Measurements from ENCODE around the gene ZYX.

DNA sequence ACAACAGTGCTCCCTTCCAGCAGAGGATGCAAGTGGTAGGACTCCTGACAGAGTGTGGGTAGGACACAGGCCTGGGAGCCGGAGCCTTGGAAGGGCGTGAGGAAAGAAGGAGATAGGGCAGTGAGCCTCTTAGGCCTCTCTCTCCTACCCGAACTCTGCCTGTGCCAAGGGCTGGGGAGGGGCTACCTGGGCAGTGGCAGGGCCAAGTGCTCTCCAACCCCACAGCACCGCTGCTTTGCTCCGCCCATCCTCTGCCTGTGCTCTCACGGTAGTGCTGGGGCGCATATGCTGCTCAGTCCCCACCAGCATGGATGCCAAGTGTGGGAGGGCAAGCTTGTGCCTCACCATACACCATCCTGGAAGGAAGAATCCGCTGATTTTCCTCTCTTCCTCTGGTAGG is 26.2 kb upstream of the ZYX start:
- TF ChIP-seq, protein P1, sequence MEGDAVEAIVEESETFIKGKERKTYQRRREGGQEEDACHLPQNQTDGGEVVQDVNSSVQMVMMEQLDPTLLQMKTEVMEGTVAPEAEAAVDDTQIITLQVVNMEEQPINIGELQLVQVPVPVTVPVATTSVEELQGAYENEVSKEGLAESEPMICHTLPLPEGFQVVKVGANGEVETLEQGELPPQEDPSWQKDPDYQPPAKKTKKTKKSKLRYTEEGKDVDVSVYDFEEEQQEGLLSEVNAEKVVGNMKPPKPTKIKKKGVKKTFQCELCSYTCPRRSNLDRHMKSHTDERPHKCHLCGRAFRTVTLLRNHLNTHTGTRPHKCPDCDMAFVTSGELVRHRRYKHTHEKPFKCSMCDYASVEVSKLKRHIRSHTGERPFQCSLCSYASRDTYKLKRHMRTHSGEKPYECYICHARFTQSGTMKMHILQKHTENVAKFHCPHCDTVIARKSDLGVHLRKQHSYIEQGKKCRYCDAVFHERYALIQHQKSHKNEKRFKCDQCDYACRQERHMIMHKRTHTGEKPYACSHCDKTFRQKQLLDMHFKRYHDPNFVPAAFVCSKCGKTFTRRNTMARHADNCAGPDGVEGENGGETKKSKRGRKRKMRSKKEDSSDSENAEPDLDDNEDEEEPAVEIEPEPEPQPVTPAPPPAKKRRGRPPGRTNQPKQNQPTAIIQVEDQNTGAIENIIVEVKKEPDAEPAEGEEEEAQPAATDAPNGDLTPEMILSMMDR (IDR thresholded peaks at IDR 0.05), result no peak
- no peak for TF ChIP-seq POLR2A (IDR thresholded peaks at IDR 0.05)

Measured in right lobe of liver (tissue), 4 donors.